ENCODE data around the gene LIME1.

GRCh38 chr20:63773571-63774241 is 37.2 kb downstream of the LIME1 start:
- TF ChIP-seq, protein P1, sequence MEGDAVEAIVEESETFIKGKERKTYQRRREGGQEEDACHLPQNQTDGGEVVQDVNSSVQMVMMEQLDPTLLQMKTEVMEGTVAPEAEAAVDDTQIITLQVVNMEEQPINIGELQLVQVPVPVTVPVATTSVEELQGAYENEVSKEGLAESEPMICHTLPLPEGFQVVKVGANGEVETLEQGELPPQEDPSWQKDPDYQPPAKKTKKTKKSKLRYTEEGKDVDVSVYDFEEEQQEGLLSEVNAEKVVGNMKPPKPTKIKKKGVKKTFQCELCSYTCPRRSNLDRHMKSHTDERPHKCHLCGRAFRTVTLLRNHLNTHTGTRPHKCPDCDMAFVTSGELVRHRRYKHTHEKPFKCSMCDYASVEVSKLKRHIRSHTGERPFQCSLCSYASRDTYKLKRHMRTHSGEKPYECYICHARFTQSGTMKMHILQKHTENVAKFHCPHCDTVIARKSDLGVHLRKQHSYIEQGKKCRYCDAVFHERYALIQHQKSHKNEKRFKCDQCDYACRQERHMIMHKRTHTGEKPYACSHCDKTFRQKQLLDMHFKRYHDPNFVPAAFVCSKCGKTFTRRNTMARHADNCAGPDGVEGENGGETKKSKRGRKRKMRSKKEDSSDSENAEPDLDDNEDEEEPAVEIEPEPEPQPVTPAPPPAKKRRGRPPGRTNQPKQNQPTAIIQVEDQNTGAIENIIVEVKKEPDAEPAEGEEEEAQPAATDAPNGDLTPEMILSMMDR (IDR thresholded peaks at IDR 0.05; ENCODE audit: low read depth, low read length, poor library complexity, severe bottlenecking), result no peak
- no peak for TF ChIP-seq EZH2phosphoT487 (IDR thresholded peaks at IDR 0.05; ENCODE audit: borderline replicate concordance, low read length)
